Epidermal melanocyte (primary cell): ENCODE results near the gene VAV3.
"Not testable (repeated sequence)": the region's sequence is repeated elsewhere in the genome, so short reads cannot be mapped to it uniquely, and the experiment has no call there.

ENCODE experiments used
- DNase-seq: peaks from one replicate; pipeline ENCODE4 v3.0.0; 2011; ENCODE audit warnings: low spot score; ENCODE audit not compliant: insufficient read length

The VAV3 gene

GRCh38 chr1:107894605-107895004 lies 70.4 kb downstream of the VAV3 start:
- DNase-seq, result no peak

- not testable (repeated sequence) for DNase-seq
These were observed 71.6 kb downstream of the VAV3 start for GRCh38 chr1:107893350-107893749.

DNA sequence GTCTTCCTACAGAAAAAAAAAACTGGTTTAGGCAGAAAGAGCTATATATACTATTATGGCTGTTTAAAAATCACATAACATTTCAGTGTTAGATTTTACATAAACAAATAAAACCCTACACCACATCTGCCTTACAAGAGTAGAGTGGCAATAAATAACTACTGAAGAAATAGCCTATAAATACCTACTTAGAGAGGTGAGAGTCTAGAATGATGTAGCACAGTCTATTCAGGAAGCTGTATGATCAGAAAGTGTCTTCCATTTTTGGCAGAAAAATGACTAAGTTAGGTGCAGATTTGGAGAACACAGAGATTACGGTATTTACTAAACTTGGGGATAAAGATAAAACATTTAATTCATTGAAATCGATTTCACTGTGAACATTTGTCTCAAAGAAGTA lies 75.5 kb downstream of the VAV3 start:
- no peak for DNase-seq

GRCh38 chr1:107883562-107883961 lies 81.4 kb downstream of the VAV3 start:
- no peak for DNase-seq

DNA sequence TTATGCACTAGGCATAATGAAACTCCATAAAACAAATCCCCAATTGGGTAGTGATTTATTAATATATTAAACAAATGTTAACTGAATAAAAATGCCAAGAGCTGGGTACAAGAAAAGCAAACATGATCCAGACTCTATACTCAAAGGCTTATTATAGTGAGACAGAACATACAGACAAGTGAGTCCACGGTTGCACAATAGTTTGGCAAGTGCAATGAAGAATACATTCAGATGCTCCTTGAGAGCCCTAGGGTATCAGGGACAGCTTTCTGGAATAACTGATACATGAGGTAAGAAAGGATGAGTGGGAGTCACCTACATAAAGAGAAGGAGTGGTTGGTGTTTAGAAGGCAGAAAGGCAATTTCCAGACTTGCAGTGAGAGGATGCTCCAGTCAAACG lies 85.1 kb downstream of the VAV3 start:
- no peak for DNase-seq

DNA sequence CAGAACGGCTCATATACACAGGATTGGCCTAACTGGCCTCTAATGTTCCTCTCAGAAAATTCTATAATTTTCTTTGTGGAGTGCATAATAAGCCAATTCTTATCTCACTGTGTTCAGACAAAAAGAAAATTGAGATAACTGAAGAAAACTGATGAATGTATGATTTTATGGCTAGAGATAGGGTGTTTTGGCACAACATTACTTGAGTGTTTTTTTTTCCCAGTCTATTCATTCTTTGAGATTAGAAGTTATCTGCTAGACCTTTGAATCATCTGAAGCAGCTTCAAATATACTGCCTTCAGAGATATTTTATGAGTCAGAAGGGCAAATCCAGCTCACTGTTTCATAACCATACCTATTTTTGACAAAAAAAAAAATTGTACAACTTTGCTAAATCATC lies 85.6 kb downstream of the VAV3 start:
- no peak for DNase-seq

DNA sequence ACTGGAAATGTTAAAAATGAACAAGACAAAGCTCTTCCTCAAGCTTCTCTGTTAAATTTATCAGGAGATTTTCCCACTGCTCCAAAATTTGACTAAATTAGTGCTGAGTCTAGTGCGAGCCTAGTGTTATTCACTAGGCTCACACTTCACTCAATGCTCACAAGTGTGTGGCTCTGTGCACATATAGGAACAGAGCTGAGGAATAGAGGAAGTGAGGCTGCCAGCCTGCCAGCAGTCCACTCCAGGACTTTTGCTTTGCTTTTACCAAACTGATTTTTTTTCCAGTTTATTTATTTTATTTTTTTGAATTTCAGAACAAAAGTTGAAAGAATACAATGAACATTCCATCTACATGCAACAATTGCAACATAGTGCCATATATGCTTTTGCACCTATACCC lies 87.2 kb downstream of the VAV3 start:
- DNase-seq, result no peak

- DNase-seq, result no peak
These were observed 87.9 kb downstream of the VAV3 start for GRCh38 chr1:107877092-107877491.

GRCh38 chr1:107875689-107876088 lies 89.3 kb downstream of the VAV3 start:
- DNase-seq, result no peak

DNA sequence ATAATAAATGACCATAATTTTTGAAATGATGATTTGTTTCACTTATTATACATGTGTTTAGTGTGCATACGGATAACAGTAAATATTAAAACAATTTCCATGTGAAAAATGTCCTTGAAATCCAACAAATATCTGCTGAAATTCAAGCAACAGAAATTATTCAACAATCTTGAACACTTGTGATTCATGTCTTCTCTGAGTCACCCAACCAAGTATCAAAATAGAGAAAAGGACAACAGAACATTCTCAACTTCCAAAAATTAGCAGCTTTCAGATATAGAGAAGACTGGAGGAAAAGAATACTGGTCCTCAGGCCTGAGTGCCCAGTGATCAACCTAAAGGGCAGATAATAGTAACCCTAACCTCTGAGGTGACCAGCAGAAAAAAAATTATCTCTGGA lies 90.8 kb downstream of the VAV3 start:
- DNase-seq, result no peak

DNA sequence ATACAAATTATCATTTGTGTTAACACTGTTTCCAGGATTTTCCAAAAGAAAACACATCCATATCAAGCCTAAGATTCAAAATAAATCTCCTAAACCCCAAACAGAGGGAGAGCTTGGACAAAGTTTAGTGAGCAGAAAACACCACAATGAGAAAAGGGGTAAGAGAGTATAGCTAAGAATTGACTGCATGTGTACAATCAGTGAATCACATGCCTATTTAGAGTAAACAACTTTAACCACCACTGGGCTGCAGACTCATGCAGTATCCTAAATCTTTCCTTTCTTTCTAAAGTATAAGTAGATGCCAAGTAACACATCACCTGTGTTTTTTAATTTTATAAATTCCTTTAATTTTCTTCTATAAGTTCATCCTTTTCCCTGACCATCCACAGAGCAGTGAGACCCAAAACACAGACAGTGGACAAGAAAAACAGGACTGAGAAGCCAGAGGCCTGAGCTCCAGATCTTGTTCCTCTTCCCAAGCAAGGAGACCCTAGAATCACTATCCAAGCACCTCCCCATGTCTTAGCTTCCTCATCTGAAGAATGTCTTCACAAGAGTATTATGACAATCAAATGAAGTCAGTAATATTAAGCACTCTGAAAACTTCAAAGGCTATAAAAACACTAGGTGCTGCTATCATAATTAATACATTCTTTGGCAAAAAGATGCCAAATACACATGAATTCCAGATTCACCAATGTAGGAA lies 93.1 kb downstream of the VAV3 start:
- no peak for DNase-seq

DNA sequence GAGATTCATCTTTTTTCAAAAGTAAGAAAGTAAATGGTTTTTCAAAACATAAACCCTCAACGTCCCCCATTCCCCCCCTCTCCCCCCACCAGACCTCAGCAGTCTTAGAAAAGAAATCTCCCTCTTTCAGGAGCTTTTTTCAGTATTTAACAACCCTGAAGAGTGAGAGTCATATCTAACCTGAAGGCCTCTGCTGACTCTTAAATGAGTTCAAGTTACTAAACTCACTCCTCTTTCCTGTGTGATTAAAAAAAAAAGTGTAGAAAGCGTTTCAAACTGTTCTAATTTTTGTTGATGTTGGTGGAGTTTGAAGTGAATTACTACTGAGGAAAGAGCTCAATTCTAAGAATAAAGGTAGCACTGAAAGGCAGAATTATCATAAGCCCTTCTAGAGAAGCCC lies 93.7 kb downstream of the VAV3 start:
- DNase-seq, result no peak

DNA sequence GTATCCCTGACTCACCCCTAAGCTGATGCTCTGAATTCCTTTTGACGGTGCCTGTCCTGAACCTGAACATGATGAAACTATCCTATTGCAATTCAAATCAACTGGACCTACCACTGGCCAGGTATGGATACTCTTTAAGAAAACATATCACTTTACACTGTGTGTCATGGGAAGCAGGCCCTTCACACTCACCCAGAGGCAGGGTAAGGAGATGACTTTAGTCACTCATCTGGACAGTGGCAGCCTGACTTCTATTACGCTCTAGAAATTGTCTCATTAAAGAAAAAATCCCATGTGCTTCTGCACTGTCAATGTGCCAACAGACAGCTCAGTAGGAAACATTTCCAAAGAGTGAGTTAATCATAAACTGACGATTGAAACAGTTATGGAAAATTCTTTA lies 94.3 kb downstream of the VAV3 start:
- no peak for DNase-seq

GRCh38 chr1:107867897-107868296 lies 97.1 kb downstream of the VAV3 start:
- DNase-seq, result no peak

GRCh38 chr1:107867422-107867821 lies 97.6 kb downstream of the VAV3 start:
- no peak for DNase-seq

- no peak for DNase-seq
These were observed 98.1 kb downstream of the VAV3 start for GRCh38 chr1:107866870-107867269.

DNA sequence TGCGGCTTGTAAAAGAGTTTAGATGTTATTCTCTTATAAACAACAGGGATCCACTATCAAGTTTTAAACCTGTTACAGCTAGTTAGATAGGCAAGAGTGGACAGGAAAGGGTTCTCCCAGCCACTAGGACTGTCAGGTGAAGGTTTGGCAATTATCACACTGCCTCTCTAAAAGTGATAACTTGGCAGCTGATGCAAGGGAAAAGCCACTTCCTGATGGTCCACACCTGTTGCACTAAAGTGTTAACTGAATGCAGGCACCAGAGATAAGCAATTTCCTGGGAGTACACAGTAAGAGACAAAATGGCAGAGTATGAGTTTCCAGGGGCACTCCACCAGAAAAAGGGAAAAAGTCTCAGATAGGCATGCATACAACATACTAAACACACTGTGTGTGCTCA lies 99.4 kb downstream of the VAV3 start:
- DNase-seq, result no peak

DNA sequence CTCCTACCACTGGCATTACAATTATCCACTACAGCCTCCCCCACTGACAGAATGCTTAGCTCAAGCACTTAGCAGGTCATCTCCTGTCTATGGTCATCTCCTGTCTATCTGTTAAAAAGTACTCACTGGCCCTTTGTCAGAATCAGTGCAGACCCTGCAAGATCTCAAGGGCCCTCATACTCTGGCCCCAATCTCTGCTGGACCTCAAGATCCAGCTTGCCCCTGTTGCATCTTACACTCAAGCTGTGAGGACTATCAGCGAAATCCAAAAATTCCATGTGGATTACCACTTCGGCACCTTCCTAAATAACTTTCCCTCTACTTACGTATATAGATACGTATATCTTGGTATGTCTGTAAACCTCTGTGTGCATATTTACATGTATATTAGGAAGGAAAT lies 101.6 kb downstream of the VAV3 start:
- DNase-seq, result no peak

- DNase-seq, result no peak
These were observed 102.9 kb downstream of the VAV3 start for GRCh38 chr1:107862064-107862463.

DNA sequence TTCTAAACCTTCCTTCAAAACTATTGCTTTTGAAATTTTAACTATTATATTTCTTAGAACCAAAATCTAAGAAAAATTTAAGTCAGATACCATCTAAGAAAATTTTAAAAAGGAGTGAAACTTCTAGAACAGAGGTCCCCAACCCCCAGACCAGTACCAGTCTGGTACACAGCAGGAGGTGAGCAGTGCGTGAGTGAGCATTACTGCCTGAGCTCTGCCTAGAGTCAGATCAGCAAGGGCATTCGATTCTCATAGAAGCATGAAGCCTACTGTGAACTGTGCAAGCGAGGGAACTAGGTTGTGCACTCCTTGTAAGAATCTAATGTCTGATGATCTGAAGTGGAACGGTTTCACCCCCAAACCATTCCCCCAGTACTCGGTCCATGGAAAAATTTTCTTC lies 106.7 kb downstream of the VAV3 start:
- no peak for DNase-seq

- no peak for DNase-seq
These were observed 113.6 kb downstream of the VAV3 start for GRCh38 chr1:107851418-107851817.

GRCh38 chr1:107844541-107845194 lies 120.3 kb downstream of the VAV3 start:
- DNase-seq, result not testable (repeated sequence)

GRCh38 chr1:107843989-107844388 lies 121.0 kb downstream of the VAV3 start:
- DNase-seq, result no peak
